K562 treated with DMSO at 1 percent for 48 hours (cell line): ENCODE measurements around the gene FAM9B. TPM values are rescaled to one million over a fixed set of nuclear protein-coding genes. Genes with fewer than 3 reads are reported as not detected.

ENCODE experiments used
- total RNA-seq: library from RNA; unstranded; fragments of 300-600 nt; gene quantifications from 2 replicates; pipeline ENCODE4 v1.2.3, GENCODE V29; 2022; ENCODE audit warnings: low replicate concordance; ENCODE audit errors: extremely low read depth

The FAM9B gene
- not detected in 2 replicates for total RNA-seq

GRCh38 chrX:9033989-9034388 is at the start of gene FAM9B:
FAM9B (minus strand) TSS chrX:9034127; CDS start chrX:9032986, 1,141 bp downstream.

Other genes with a start within 250 kb of the FAM9B start
- gene FAM9A, start 232.7 kb downstream of the FAM9B start, total RNA-seq = not detected in 2 replicates